Measurements from ENCODE around the gene USP15. TPM values are rescaled to one million over a fixed set of nuclear protein-coding genes. Genes with fewer than 3 reads are reported as not detected.

Gene USP15
- total and polyA plus RNA-seq, 2 donors (not counting 3 experiments of a cell fraction or from before 2014, with no cell fraction given) = 20.0 to 61.8 TPM

DNA sequence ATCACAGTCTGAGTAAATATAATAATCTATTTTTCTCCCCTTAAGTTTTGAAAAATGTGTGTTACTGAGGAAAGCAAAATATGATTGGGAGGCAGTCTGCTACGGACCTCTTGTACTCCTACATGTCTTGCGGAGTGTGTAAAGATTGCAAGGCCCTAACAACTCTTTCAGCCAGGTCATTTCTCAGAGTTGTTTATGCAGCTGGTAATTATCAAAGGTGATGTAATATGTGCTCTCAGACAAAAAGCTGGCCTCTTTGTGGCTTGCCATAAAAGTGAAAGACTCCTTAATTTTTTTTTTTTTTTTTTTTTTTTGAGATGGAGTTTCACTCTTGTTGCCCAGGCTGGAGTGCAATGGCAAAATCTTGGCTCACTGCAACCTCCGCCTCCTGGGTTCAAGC lies 165.9 kb downstream of the USP15 start:
- no peaks in the 10 kb centered on the region for H3K79me2 ChIP-seq (ENCODE audit: control insufficient read depth, insufficient read depth, low read length)
- H4K20me1 ChIP-seq (replicated peaks; ENCODE audit: control insufficient read depth, extremely low read depth, insufficient read depth, low read length) = no peaks in the 10 kb centered on the region
- dilution Hi-C loops (cut with MboI; ENCODE audit: extremely low pct_ligation_motif_present, low sequenced_read_pairs) = no loop called here
- no peaks in the 10 kb centered on the region for H3K9me1 ChIP-seq (replicated peaks; ENCODE audit: control insufficient read depth, extremely low read depth, insufficient read depth, low read length)
- H3K27me3 ChIP-seq (ENCODE audit: control insufficient read depth in 2 of 2, insufficient read depth in 2 of 2, low read length in 2 of 2) = peaks cover 0 to 10% of the 10 kb centered on the region in 2 experiments
- no peak for FAIRE-seq
- no peak overlapping the region for H3K9ac ChIP-seq (replicated peaks; ENCODE audit: extremely low read depth, insufficient read depth, low read length)
- TF ChIP-seq, protein P1, sequence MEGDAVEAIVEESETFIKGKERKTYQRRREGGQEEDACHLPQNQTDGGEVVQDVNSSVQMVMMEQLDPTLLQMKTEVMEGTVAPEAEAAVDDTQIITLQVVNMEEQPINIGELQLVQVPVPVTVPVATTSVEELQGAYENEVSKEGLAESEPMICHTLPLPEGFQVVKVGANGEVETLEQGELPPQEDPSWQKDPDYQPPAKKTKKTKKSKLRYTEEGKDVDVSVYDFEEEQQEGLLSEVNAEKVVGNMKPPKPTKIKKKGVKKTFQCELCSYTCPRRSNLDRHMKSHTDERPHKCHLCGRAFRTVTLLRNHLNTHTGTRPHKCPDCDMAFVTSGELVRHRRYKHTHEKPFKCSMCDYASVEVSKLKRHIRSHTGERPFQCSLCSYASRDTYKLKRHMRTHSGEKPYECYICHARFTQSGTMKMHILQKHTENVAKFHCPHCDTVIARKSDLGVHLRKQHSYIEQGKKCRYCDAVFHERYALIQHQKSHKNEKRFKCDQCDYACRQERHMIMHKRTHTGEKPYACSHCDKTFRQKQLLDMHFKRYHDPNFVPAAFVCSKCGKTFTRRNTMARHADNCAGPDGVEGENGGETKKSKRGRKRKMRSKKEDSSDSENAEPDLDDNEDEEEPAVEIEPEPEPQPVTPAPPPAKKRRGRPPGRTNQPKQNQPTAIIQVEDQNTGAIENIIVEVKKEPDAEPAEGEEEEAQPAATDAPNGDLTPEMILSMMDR (IDR thresholded peaks at IDR 0.05; ENCODE audit: extremely low read depth in 1 of 2, insufficient read depth in 1 of 2, low read depth in 1 of 2, low read length in 2 of 2) = no peak
- TF ChIP-seq POLR2A (IDR thresholded peaks at IDR 0.05; ENCODE audit: low read depth, low read length) (no peak), FOS (IDR thresholded peaks at IDR 0.05; ENCODE audit: borderline replicate concordance, insufficient read depth, low read length) (no peak), GATA2 (IDR thresholded peaks at IDR 0.05; ENCODE audit: insufficient read depth, insufficient read length, low read depth, low read length) (no peak), MYC (IDR thresholded peaks at IDR 0.05; ENCODE audit: low read depth, low read length) (no peak), JUN (IDR thresholded peaks at IDR 0.05; ENCODE audit: borderline replicate concordance, insufficient read depth, insufficient read length, low read depth) (no peak), EZH2 (IDR thresholded peaks at IDR 0.05; ENCODE audit: borderline replicate concordance, low read depth, low read length, severe bottlenecking) (no peak), POLR2AphosphoS5 (IDR thresholded peaks at IDR 0.05; ENCODE audit: insufficient read depth, low read depth, low read length) (no peak)
- TF ChIP-seq, protein P2, sequence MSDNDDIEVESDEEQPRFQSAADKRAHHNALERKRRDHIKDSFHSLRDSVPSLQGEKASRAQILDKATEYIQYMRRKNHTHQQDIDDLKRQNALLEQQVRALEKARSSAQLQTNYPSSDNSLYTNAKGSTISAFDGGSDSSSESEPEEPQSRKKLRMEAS (IDR thresholded peaks at IDR 0.05; ENCODE audit: insufficient read depth, insufficient read length) = no peak
- POLR2A ChIA-PET = no interaction called here
- no peaks in the 10 kb centered on the region for H3K36me3 ChIP-seq (ENCODE audit: control insufficient read depth in 2 of 2, extremely low read depth in 1 of 2, insufficient read depth in 2 of 2, low read length in 2 of 2)
- no peaks in the 10 kb centered on the region for H3K4me1 ChIP-seq (ENCODE audit: control insufficient read depth, extremely low read depth, insufficient read depth, low read length)
- no TSS peak for BruUV-seq (replicated peaks)
- H3K9me3 ChIP-seq (replicated peaks; ENCODE audit: control insufficient read depth, insufficient read depth, low read length) = no peaks in the 10 kb centered on the region
- no peak for DNase-seq (ENCODE audit: low read depth, low spot score)
- H2AFZ ChIP-seq (ENCODE audit: low read depth, low read length) = no peak overlapping the region
- intact Hi-C loops (cut with micrococcal nuclease) = no loop called here
- H3K27ac ChIP-seq (ENCODE audit: insufficient read depth, low read depth, low read length) = no peak overlapping the region
- CTCF ChIA-PET = interaction anchor here (0.7 to 2.6 kb wide), 4 partner anchors 9 to 368 kb away, joined by 3 to 8 read pairs (median 5); no protein-coding TSS in a partner anchor
- no peak overlapping the region for H3K4me3 ChIP-seq (replicated peaks in 1 of 3; ENCODE audit: insufficient read depth in 1 of 3, low read depth in 1 of 3, low read length in 3 of 3)
- H3K4me2 ChIP-seq (ENCODE audit: insufficient read depth, low read length) = no peak overlapping the region

Data from endothelial cell of umbilical vein (primary cell).